GM18505 (cell line): ENCODE results near the gene SNRNP70.
A peak's percentile ranks its signal among the peaks of the same experiment; 100 is the strongest.
"Not testable (repeated sequence)": the region's sequence is repeated elsewhere in the genome, so short reads cannot be mapped to it uniquely, and the experiment has no call there.

ENCODE experiments used
- ATAC-seq: cut with Tn5 transposase; IDR thresholded peaks from one replicate; pipeline ENCODE4 v1.9.1; 2021; ENCODE audit not compliant: unreplicated experiment
- POLR2A ChIP-seq: IDR thresholded peaks from 4 replicates; pipeline ENCODE4 v1.6.1; 2011; ENCODE audit warnings: borderline replicate concordance; ENCODE audit not compliant: insufficient read depth, insufficient read length; ENCODE audit errors: extremely low read depth

The SNRNP70 gene

GRCh38 chr19:49114630-49115363, 29.5 kb downstream of the SNRNP70 start:
- peak; percentile 0 for ATAC-seq

GRCh38 chr19:49116544-49116943, 31.3 kb downstream of the SNRNP70 start:
- no peak for TF ChIP-seq POLR2A
- no peak for ATAC-seq

More at GRCh38 chr19:49114630-49115363, 29.5 kb downstream of the SNRNP70 start:
- TF ChIP-seq POLR2A, result no peak

- TF ChIP-seq POLR2A, result no peak
- no peak for ATAC-seq
These were observed 32.7 kb downstream of the SNRNP70 start for GRCh38 chr19:49117677-49118564.

- peak; percentile 62 for TF ChIP-seq POLR2A
- peak; percentile 77 for ATAC-seq
These were observed 33.5 kb downstream of the SNRNP70 start, which contains the start of gene C19orf73 for GRCh38 chr19:49118565-49119410. C19orf73 (minus strand) TSS chr19:49119143; CDS start chr19:49119022, 121 bp downstream.

- ATAC-seq, result no peak
- no peak for TF ChIP-seq POLR2A
These were observed 34.4 kb downstream of the SNRNP70 start, which contains the start of gene PPFIA3 for GRCh38 chr19:49119411-49120324. PPFIA3 (plus strand) TSS chr19:49119544; CDS start chr19:49127874, 8,330 bp downstream.

- no peak for ATAC-seq
- no peak for TF ChIP-seq POLR2A
These were observed 35.1 kb downstream of the SNRNP70 start for GRCh38 chr19:49120325-49120683.

- no peak for ATAC-seq
- TF ChIP-seq POLR2A, result no peak
These were observed 35.6 kb downstream of the SNRNP70 start for GRCh38 chr19:49120868-49121267.

- not testable (repeated sequence) for ATAC-seq
These were observed 36.6 kb downstream of the SNRNP70 start for GRCh38 chr19:49121841-49122240.

- not testable (repeated sequence) for ATAC-seq
These were observed 38.0 kb downstream of the SNRNP70 start for GRCh38 chr19:49123285-49123684.

GRCh38 chr19:49125025-49125731, 39.9 kb downstream of the SNRNP70 start:
- no peak for ATAC-seq
- no peak for TF ChIP-seq POLR2A

- no peak for TF ChIP-seq POLR2A
- no peak for ATAC-seq
These were observed 41.3 kb downstream of the SNRNP70 start for GRCh38 chr19:49126575-49126974.

- not testable (repeated sequence) for ATAC-seq
These were observed 42.0 kb downstream of the SNRNP70 start for GRCh38 chr19:49127225-49127624.
